Skeletal muscle tissue (tissue), 4 donors: ENCODE measurements around the gene RADX. TPM values are rescaled to one million over a fixed set of nuclear protein-coding genes. Genes with fewer than 3 reads are reported as not detected.
"Not testable (repeated sequence)": the region's sequence is repeated elsewhere in the genome, so short reads cannot be mapped to it uniquely, and the experiment has no call there.

Source experiments
- H3K27ac ChIP-seq: one replicate; pipeline ENCODE4 v1.7.0; 2013; ENCODE audit warnings: mild to moderate bottlenecking, low read depth, low read length, inconsistent platforms
- H3K27me3 ChIP-seq, 3 donors: one replicate each; pipeline ENCODE4 v1.7.0; 2013; ENCODE audit warnings: low read length in 3 of 3; ENCODE audit not compliant: control insufficient read depth in 3 of 3, insufficient read depth in 3 of 3
- H3K36me3 ChIP-seq, 3 donors: one replicate each; pipeline ENCODE4 v1.7.0; 2013; ENCODE audit warnings: low read length in 3 of 3; ENCODE audit not compliant: control insufficient read depth in 3 of 3, insufficient read depth in 3 of 3
- H3K4me1 ChIP-seq, 3 donors: one replicate each; pipeline ENCODE4 v1.7.0; 2013; ENCODE audit warnings: low read length in 3 of 3, mild to moderate bottlenecking in 3 of 3; ENCODE audit not compliant: control insufficient read depth in 3 of 3, insufficient read depth in 3 of 3
- H3K4me3 ChIP-seq, 3 donors: one replicate each; pipeline ENCODE4 v1.7.0; 2013; ENCODE audit warnings: low read length in 3 of 3
- H3K9ac ChIP-seq, 3 donors: one replicate each; pipeline ENCODE4 v1.7.0; 2013; ENCODE audit warnings: low read length in 3 of 3, mild to moderate bottlenecking in 3 of 3, moderate library complexity in 2 of 3, low read depth in 1 of 3
- H3K9me3 ChIP-seq, 3 donors: one replicate each; pipeline ENCODE4 v1.7.0; 2013; ENCODE audit warnings: low read length in 3 of 3; ENCODE audit not compliant: control insufficient read depth in 3 of 3
- total RNA-seq: library from RNA; depleted of rRNA; stranded (reverse); fragments of >200 nt; gene quantifications from one replicate; pipeline ENCODE4 v1.2.3, GENCODE V29; 2014
- donor health status: Osteomylitis.

Gene RADX
- total RNA-seq, 1 donor from 2014 or later: 1.0 TPM

- no peak overlapping the region for H3K27ac ChIP-seq
- peak overlapping the region in 2 of 3 donors; percentile 66 to 75 for H3K9ac ChIP-seq
- no peaks in the 10 kb centered on the region for H3K36me3 ChIP-seq
Observed at GRCh38 chrX:106612393-106612763, 600 bp downstream of the RADX start.

DNA sequence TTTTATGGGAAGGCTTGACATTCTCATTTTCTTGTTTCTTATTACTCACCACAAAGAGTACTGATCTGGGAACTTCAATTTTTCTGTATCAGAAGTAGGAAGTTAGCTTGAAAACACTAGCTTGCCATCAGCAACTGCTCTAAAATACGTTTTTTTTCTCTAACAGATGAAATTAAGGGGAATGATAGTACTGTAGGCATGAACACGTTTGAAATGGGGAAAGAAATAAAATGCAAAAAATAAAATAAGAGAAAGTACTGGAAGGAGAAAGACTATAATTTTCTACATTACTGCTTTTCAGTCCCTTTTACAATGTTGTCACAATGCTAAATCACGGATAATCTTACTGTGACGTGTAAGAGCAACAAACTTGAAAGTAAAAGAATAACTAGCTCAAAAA is 1.5 kb downstream of the RADX start:
- Histone ChIP-seq H3K9ac (peak overlapping the region in 1 of 3 donors; percentile 23), H3K27me3 (no peaks in the 10 kb centered on the region), H3K9me3 (no peaks in the 10 kb centered on the region), H3K4me3 (no peak overlapping the region), H3K36me3 (no peaks in the 10 kb centered on the region), H3K27ac (no peak overlapping the region), H3K4me1 (no peaks in the 10 kb centered on the region)

More at GRCh38 chrX:106612393-106612763, 600 bp downstream of the RADX start:
- no peaks in the 10 kb centered on the region for H3K9me3 ChIP-seq
- no peaks in the 10 kb centered on the region for H3K4me1 ChIP-seq
- no peaks in the 10 kb centered on the region for H3K27me3 ChIP-seq
- H3K4me3 ChIP-seq: peak overlapping the region; percentile 64 to 80 (median 71)

DNA sequence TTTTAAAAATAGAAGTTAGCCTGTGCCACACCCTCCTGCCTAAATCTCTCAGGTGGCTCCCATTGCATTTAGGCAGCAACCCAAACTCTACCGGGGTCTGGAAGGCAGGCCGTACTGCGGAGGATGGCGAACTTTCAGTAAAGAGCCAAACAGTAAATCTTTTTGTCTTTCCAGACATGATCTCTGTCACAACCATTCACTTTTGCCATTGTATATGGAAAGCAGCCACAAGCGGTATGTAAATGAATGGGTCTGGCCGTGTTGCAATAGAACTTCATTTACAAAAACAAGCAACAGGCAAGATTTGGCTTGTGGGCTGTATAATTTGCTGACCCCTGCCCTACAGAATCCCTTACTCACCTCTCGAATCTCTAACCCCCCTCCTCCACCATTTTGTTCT is 3.3 kb downstream of the RADX start:
- H3K9ac ChIP-seq: no peak overlapping the region
- H3K9me3 ChIP-seq: no peaks in the 10 kb centered on the region
- H3K4me3 ChIP-seq: peak overlapping the region in 1 of 3 donors; percentile 29
- no peaks in the 10 kb centered on the region for H3K36me3 ChIP-seq
- H3K4me1 ChIP-seq: no peaks in the 10 kb centered on the region
- no peaks in the 10 kb centered on the region for H3K27me3 ChIP-seq
- H3K27ac ChIP-seq: no peak overlapping the region

DNA sequence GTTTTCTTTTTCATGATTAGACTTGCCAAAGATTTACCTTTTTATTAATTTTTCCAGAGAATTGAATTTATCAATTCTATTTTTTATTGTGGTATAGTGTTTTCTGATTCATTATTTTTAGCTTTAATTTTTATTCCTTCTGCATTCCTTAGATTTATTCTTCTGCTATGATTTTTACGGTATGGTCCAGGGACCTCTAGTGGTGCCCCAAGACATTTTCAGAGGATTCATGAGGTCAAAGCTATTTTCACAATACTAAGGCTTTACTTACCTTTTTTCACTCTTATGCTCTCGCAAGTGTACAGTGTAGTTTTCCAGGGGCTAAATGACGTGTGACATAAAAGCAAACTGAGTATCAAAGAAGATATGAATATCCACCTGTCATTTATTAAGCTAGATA is 8.0 kb downstream of the RADX start:
- H3K27me3 ChIP-seq: no peaks in the 10 kb centered on the region
- no peak overlapping the region for H3K9ac ChIP-seq
- no peaks in the 10 kb centered on the region for H3K36me3 ChIP-seq
- H3K4me3 ChIP-seq: no peak overlapping the region
- H3K4me1 ChIP-seq: no peaks in the 10 kb centered on the region
- no peak overlapping the region for H3K27ac ChIP-seq
- H3K9me3 ChIP-seq: no peaks in the 10 kb centered on the region

DNA sequence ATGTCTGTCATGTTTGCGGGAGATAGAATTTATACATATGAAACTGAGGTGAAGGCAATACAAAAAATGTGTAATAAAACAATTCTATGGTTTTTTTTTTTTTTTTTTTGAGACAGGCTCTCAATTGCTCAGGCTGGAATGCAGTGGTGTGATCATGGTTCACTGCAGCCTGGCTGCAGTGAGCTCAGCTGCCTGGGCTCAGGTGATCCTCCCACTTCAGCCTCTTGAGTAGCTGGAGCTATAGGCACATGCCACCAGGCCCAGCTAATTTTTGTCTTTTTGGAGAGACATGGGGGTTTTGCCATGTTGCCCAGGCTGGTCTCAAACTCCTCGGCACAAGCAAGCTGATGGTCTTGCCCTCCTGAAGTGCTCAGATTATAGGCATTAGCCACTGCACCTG is 10.1 kb downstream of the RADX start:
- no peaks in the 10 kb centered on the region for H3K36me3 ChIP-seq
- H3K27me3 ChIP-seq: no peaks in the 10 kb centered on the region
- H3K9me3 ChIP-seq: no peaks in the 10 kb centered on the region

GRCh38 chrX:106626789-106627188 is 15.0 kb downstream of the RADX start:
- H3K27ac ChIP-seq: no peak overlapping the region
- H3K27me3 ChIP-seq: no peaks in the 10 kb centered on the region
- H3K4me1 ChIP-seq: no peaks in the 10 kb centered on the region
- no peak overlapping the region for H3K4me3 ChIP-seq
- H3K36me3 ChIP-seq: no peaks in the 10 kb centered on the region
- no peak overlapping the region for H3K9ac ChIP-seq
- no peaks in the 10 kb centered on the region for H3K9me3 ChIP-seq

More for the DNA sequence above, 10.1 kb downstream of the RADX start:
- Histone ChIP-seq H3K9ac (no peak overlapping the region), H3K4me1 (no peaks in the 10 kb centered on the region), H3K27ac (no peak overlapping the region), H3K4me3 (no peak overlapping the region)

DNA sequence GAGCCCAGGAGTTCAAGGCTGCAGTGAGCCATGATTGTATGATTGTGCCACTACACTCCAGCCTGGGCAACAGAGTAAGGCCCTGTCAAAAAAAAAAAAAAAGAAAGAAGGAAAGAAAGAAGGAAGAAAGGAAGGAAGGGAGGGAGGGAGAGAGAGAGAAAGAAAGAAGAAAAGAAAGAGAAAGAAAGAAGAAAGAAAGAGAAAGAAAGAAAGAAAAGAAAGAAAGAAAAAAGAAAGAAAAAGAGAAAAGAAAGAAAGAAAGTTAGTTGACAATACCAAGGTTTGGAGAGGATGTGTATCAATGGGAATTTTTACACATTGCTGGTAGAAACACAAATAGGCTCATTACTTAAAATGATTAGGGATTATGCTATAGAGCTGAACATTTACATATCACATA is 19.8 kb downstream of the RADX start:
- H3K36me3 ChIP-seq: no peaks in the 10 kb centered on the region
- H3K4me1 ChIP-seq: no peaks in the 10 kb centered on the region
- no peak overlapping the region for H3K27ac ChIP-seq
- H3K9me3 ChIP-seq: no peaks in the 10 kb centered on the region
- no peak overlapping the region for H3K4me3 ChIP-seq
- no peaks in the 10 kb centered on the region for H3K27me3 ChIP-seq
- H3K9ac ChIP-seq: no peak overlapping the region

GRCh38 chrX:106649523-106650428 is 38.0 kb downstream of the RADX start:
- Histone ChIP-seq H3K4me1 (no peaks in the 10 kb centered on the region), H3K9ac (no peak overlapping the region), H3K9me3 (no peaks in the 10 kb centered on the region), H3K27ac (no peak overlapping the region), H3K4me3 (no peak overlapping the region), H3K36me3 (no peaks in the 10 kb centered on the region), H3K27me3 (no peaks in the 10 kb centered on the region)

DNA sequence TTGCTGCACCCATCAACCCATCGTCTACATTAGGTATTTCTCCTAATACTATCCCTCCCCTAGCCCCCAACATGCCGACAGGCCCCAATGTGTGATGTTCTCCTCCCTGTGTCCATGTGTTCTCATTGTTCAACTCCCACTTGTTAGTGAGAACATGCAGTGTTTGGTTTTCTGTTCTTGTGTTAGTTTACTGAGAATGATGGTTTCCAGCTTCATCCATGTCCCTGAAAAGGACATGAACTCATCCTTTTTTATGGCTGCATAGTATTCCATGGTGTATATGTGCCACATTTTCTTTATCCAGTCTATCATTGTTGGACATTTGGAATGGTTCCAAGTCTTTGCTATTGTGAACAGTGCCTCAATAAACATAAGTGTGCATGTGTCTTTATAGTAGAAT is 41.8 kb downstream of the RADX start:
- H3K4me1 ChIP-seq, H3K36me3 ChIP-seq, H3K27me3 ChIP-seq, H3K27ac ChIP-seq, H3K9me3 ChIP-seq, H3K9ac ChIP-seq, H3K4me3 ChIP-seq: not testable (repeated sequence)

DNA sequence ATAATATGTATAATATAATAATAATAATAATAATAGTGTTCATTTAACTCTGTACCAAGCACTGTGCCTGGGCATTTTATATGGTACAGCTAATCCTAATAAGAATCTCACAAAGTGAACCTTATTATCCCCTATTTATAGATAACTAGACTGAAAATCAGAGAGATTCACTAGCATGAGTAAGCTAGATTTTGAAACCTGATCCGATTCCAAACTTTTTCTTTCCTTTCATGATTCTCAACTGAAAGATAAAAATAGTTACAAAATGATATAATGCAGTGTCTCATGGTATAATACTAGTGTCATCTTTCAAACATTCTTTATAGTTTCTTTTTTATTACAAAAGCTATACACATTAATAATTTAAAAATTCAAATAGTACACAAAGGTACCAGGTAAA is 58.9 kb downstream of the RADX start:
- Histone ChIP-seq H3K27me3 (no peaks in the 10 kb centered on the region), H3K9ac (no peak overlapping the region), H3K27ac (no peak overlapping the region), H3K9me3 (no peaks in the 10 kb centered on the region), H3K4me3 (no peak overlapping the region), H3K36me3 (no peaks in the 10 kb centered on the region), H3K4me1 (no peaks in the 10 kb centered on the region)
